Activated CD4-positive, CD25-positive, alpha-beta regulatory T cell treated with anti-CD3 and anti-CD28 coated beads, Interleukin-2, amount 50 U/mL, for 24 hours (primary cell): Measurements from ENCODE around the gene UBE2F.
A peak's percentile ranks its signal among the peaks of the same experiment; 100 is the strongest.
"Not testable (repeated sequence)": the region's sequence is repeated elsewhere in the genome, so short reads cannot be mapped to it uniquely, and the experiment has no call there.

Experiments
- ATAC-seq, 2 donors: fragments of 150-1000 bp; cut with Tn5 transposase; one replicate each; pipeline ENCODE4 v1.10.0; 2021; ENCODE audit warnings: mild to moderate bottlenecking in 1 of 2, moderate library complexity in 1 of 2

UBE2F gene

DNA sequence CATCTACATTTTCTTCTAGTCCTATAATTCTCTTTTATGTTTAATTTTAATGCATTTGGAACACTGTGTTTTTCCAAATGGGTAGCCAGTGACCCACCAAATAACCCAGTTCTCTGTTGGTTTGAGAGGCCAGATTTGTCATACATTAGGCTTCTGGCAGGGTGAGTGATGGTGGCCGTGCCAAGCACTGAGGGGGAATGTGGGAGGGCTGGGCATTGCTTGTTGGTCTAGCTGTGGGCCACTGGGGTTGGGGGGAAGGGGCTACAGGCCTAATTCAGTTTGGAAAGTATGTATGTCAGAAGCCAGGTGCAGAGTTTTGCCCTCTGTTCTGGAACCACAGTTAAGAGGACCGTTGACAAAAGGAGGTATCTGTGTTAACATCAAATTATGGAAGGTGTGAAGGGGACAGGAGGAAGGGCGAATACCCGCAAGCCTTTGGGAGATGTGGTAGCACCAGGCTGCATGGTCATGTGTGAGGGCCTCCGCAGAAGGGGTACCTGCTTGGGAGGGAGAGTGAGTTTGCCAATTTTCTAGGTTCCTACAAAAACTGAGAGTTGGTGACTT lies 55.9 kb downstream of the UBE2F start:
- no peak for ATAC-seq

DNA sequence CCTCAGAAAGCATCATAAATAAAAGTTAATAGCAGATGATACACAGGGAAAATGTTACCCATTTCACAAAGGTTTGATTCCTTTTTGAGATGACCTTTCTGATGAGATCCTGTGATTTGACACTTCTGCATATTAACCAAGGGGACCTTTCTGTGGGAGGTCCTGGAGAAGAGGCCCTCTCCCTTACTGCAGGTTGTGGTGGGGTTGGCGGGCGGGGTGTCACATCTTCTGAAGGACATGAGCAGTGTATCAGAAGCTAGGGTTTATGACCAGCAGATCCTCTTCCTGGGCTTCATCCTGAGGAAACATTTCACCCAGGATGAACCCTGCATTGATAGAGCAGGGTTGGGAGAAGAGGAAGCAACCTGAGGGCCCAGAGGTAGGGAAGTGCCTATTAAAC lies 56.8 kb downstream of the UBE2F start:
- ATAC-seq, result no peak

DNA sequence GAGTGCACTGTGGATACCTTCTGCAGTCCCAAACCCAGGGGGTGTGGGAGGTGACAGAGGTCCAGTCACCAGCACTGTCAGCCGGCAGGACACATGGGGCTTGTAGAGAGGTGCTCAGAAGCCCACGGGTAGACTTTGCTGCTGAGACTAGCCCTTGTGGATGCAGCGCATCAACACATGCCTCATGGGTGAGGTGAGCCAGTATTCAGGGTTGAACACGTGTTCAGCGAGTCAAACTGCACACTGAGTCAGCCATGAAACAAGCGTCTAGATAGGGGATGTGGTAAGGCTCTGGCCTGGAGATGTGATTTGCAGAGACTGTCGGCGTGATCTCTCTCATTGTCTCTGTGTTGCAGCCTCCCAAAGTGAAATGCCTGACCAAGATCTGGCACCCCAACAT lies 58.2 kb downstream of the UBE2F start:
- ATAC-seq, result peak; percentile 97 to 99

DNA sequence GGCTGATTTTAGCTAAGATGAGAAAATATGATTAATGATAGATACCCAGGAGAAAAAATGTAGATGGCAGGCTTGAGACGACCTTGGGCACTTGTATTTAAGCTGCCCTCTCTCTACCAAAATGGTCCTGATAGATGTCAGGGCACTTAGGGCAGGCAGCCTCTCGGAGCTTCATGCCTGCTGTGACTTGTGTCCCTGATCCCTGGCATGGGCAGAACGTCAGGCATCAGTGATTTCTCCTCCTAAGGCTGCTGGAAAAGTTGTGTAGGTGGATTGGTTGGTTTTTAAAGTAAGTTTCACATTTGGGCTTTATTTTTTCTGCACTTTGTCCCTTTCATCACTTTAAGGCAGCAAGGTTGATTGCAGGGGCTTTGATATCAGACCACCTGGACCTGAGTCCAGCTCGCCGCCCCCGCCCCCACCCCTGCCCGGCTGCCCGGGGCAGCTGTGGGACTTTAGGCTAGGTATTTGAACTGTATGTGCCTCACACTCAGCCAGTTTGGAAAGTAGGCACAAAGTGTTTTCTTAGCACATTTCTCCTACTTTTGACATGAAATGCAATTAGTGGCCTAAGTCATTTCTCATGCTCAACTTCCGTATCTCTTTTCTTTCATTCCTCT lies 59.0 kb downstream of the UBE2F start:
- ATAC-seq, result no peak

DNA sequence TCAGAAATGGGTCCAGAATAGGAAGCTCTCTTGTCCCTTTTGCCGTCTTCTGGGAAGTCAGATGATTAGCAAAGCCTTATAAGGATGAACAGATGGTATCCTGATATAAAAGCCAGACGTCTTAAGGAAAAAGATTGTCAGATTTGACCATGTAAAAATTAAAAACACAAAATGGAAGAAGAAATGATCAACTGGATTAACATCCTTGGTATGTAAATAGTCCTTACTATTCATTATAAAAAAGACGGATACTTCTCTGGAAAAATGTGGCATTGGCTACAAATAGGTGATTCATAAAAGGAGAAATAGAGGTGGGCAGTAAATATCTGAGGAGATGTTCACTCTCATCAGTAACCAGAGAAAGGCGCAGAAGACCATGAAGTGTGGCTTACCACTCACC lies 60.2 kb downstream of the UBE2F start:
- ATAC-seq, result no peak

DNA sequence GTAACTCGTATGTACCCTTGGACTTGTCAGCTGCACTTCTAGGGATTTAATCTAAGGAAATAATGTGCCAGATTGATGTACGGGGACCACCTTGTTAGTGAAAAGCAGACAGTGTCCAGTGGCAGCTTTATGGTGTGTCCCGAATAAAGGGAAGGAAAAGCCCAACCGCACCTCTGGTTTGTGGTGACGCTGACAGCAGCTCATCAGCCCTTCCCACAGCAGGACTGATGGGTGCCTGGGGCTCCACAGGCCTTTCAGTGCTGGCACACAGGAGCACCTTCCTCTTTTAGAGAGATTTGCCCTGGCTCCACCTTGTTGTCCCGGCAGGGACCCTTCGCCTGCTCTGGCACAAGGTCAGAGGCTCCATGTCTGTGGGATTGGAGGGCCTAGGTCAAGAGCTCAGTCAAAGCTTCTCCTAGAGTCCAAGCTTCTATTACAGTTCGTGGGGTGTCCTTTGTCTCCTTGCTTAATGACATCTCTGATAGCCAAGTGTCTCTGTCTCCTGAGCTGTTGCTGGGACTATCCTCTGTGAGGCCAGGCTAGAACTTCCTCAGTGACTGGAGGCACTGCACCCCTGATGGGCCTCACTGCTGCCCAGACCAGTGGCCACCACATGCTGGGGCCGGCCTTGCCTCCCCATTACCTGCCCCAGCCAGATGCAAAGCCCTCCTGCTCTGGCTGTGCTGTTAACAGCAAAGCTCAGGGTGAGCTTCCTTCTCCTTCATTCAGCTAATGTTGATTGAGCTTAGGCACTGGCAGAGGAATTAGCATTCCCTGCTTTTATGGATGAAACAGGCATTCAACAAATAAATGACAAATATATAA lies 61.0 kb downstream of the UBE2F start:
- no peak for ATAC-seq

DNA sequence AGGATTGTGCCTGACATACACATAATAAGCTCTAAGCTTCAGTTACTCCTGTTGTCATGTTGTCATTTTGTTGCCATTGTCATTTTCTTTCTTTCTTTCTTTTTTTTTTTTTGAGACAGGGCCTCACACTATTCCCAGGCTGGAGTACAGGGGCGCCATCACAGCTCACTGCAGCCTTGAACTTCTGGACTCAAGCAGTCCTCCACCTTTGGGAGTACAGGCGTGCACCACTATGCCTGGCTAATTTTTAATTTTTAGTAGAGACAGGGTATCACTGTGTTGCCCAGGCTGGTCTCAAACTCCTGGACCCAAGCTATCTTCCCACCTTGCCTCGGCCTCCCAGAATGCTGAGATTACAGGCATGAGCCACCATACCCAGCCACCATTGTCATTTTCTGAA lies 63.0 kb downstream of the UBE2F start:
- ATAC-seq, result no peak

DNA sequence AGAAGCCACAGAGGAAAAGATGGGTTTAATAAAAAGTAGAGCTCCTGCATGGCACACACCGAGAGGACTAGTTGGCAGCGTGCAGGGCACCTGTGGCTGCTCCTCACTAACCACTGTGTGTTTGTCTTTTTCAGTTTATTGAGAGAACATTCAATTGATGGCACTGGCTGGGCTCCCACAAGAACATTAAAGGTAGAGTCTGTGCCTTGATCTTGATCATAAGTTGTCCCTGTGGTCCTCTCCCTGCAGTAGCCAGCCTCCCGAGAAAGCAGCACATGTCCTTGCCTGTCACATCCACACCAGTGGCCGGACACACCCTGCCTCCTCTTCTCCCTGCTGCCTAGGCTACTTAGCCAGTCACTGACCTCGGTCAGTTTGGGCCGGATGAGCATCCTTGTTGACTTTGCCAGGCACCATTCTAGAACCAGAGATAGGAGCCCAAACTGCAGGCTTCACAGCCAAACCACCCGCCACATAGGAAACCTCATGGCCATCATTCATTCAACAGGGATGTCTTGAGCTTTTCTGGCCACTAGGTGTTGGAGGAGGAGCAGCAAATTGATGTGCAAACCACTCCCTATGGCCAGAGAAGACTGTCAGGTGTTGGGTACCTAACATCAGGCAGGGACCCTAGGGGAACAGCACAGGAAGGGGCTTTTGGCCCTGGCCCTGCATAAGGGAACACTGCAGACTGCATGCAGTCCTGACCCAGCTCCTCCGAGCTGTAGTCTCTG lies 63.8 kb downstream of the UBE2F start:
- no peak for ATAC-seq

DNA sequence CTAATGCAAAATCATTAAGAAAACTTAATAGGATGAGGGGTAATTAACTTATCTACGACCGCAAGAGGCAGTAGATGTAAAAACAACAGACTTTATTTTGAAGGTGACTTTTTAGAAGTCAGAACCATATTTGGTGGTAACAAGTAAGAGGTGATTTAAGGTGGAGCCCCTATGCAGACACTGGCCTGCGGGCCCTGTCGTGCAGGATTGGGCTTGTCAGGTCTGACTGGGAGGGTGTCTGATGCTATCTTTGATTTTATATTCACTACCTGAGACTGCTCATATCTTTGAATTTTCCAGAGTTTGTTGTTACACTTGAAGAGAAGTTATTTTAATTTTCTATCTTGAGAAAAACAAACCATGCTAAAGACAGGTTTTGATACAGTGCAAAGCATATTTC lies 64.9 kb downstream of the UBE2F start:
- ATAC-seq, result no peak

DNA sequence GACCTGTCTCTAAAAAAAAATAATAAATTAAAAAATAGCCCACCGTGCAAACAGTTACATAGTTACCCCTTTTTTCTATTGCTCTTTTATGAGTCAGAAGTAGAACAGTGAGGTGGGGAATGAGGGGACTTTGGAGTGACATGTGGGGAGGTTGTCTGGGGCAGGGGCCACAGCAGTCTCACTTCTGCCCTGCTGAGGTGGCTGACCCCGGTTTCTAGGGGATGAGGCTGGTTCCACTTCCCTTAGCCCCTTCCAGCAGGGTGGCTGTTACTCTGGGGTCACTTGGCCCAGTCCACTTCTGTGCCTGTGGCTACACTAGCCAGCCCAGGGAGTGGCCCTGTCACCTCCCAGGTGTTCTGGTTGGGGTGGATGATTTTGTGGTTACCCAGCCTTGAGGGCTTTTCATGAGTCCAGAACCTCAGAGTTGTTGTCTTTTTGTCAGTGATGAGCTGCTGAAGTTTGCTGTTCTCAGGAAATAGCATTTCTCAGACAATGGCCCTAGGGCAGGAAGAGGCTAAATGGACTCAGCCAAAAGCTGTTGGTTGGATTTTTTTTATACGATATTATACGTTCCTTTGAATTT lies 66.0 kb downstream of the UBE2F start:
- no peak for ATAC-seq

DNA sequence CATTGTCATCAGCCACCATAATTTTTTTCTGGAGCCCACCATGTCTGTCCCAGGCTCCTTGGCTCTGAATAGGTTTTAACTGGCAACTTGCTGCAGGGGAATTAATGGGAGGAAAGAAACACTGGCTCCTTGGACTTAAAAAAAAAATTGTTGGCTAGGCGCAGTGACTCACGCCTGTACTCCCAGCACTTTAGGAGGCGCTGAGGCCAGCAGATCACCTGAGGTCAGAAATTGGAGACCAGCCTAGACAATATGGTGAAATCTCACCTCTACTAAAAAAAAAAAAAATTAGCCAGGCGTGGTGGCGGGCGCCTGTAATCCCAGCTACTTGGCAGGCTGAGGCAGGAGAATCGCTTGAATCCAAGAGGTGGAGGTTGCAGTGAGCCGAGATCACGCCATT lies 67.2 kb downstream of the UBE2F start:
- ATAC-seq, result not testable (repeated sequence)

DNA sequence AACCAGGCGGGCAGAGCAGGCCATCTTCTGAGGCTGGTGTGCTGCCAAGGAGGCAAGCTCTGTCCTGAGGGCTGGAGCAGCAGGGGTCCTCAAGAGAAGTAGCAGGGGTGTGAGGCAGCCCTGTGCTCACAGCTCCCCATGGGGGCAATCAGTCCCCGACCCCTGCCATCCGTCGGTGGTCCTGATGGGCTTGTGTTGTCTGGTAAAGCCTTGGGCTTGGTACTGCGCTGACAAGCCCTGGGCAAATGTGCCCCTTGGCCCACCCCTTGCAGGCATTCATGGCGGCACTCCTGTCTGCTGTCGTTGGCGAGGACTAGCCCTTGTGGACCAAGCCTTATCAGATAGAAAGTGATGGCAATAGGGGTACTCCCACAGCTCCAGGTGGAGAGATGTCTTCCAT lies 71.4 kb downstream of the UBE2F start:
- ATAC-seq, result no peak

DNA sequence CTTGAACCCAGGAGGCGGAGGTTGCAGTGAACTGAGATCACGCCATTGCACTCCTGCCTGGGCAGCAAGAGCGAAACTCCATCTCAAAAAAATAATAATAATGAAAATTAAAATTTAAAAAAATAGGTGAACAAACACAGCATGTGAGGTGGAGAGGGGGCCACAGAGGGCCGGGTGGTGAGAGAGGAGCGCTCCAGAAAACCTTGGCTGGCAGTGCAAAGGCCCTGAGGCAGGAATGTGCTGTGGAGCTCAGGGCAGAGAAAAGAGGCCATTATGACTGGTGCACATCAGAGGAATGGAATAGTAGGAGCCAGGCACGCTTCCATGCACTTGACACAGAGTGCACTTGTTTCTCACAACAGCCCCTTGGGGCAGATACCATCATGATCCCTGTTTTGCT lies 72.3 kb downstream of the UBE2F start:
- ATAC-seq, result no peak

DNA sequence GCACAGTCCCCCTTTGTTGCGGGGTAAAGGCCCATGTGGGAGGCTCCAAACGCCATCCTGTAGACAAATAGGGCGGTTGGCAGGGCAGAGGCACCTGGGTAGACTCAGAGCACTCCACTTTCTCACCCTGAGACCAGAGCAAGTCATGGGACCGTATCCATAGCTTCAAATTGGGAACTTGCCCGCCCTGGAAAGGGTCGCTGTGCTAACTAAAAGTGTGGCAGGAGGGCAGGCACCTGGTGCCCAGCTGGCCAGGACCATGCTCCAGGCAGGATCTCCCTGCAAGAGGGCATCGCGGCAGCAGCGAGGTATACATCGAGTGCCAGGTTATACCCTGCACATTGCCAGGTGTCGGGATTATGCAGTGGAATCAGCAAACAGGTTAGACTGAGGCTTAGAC lies 73.2 kb downstream of the UBE2F start:
- no peak for ATAC-seq

DNA sequence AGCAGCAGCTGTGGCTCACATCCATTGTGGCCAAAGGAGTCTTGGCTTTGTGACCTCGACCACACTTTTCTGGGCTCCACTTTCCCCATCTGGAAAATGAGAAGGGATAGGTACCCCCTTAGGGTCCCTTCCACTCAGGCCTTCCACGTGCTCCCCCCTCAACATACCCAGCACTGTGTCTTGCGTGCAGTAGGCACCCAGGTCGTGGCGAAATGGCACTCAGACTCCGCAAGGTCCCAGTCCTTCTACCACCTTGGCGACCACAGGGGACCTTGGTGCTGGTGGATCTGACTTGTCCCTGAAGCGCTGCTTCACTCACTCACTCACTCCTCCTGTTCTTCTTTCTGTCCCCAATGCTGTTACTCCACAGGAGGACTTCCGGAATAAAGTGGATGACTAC lies 74.1 kb downstream of the UBE2F start:
- ATAC-seq, result no peak

DNA sequence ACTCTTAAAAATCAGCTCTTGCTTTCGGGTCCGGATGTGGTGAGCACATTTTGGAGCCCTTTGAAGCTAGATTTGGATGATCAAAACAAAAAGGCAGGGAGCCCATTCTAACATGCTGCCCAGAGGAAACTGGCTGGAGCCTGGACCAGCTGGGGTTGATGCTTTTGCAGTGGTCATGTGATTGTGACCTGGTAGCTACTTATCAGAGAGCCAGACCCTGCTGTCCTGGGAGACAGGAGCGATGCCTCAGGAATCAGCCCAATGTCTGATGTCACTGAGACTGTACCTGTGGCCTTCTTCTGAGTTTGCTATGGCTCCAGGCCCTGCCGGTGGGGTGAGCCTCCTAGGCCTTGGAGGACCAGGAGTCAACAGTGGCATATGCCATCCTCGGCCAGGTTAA lies 75.3 kb downstream of the UBE2F start:
- ATAC-seq, result no peak

DNA sequence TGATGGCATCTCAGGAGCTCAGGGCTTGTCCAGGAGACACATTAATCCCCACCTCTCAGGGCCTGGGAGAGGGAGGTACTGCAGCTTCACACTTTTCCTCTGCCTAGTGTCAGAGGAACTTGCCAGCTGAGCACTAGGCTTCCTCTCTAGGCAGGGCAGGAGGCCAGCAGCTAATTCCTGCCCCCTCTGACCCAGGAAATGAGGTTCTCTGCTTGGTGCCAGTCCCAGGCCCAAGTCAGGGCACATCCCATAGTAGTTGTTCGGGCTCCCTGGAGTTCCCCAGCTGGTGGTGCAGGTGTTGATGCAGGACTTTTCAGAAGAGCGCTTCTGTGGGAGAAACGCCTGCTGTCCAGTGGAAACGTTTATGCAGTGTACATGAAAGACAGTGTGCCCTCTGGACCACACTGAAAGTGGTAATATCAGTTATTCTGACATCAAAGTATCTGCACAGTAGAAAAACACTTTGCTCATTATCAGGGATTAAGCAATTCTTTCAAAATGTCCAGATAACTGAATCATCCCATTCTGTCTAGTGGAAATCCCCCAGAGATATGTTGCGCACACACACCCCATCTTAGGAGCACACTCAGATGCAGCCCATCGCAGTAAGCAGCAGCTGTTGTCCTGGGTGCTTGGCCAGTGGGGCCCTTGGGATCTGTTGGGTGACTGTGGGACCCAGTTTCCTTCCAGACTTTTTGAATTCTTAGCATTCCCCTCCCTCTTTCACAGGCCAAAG lies 76.2 kb downstream of the UBE2F start:
- ATAC-seq, result no peak

DNA sequence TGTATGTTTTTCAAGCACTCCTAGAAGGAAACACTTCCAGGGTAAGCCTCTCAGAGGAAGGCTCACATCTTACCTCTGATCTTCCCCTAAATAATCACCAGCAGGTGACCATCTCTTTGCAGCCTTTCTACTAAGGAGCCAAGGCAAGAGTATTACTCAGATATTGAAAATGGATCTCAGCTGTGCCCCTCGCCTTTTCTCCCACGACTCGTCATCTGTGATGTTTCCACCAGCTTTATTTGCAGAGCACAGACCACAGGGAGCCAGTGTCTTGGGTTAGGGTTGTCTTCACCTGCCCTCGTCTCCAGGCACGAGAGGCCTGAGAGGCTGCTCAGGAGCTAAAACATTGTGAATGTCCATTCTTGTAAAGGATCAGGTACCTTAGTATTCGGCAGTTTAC lies 77.0 kb downstream of the UBE2F start:
- no peak for ATAC-seq

DNA sequence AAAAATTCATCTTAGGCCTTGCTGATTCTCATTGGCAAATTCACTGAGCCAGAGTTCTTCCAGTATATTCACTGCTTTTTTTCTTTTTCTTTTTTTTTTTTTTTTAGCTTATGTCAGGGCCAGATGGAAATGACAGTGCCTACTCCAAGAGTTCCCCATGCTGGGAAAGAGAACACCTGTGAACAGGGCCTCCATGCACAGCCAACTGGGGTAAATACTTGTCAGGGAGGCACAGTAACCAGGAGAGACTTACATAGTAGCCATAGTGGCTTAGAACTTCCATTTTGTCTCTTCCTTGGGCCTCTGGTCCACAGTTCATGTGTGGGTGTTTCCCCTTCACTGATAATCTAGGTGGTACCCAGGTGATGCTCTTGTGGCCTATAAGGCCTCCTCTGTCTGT lies 78.8 kb downstream of the UBE2F start:
- ATAC-seq, result no peak

DNA sequence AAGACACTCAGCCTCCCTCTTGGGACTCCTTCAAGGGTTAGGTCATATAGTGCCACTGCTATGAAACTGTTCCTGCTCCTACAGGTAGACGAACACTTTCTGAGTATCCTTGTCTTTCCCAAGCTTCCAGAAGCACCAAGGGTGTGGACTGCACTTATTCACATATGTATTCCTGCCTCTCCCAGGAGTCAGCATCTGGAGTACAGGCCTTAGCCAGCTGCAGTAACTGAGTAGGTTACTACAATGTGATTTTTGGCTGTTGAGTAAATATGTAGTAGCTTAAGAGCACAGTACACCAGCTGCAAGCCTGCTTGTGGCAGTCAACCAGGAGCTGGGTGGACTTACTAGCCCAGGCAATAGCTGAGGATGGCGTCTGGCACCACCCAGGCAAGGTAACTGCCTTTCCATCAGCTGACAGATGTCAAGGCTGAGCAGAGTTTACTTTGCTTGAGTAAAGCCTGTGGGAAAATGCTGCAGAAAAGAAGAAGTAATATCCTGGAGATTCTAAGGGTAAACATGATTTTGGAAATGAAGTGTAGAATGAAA lies 80.0 kb downstream of the UBE2F start:
- ATAC-seq, result no peak

DNA sequence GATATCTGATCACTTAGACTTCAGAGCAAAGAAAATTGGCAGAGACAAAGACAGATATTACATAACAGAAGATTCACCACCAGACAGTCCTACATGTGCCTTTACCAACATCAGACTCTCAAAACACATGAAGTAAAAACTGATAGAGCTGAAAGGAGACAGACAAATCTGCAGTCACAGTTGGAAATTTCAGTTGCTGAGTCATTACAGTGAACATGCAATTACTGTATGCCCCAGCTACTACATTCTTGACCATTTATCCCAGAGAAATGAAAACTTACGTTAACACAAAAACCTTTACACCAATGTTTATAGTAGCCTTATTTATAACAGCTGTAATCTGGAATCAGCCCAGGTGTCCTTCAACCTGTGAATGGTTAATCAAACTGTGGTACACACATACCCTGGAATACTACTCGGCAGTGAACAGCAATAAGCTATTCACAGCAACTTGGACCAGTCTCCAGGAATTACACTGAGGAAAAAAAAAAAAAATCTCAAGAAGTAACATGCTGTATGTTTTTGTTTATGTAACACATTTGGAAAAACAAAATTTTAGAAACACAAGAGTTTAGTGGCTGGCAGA lies 86.5 kb downstream of the UBE2F start:
- ATAC-seq, result no peak

DNA sequence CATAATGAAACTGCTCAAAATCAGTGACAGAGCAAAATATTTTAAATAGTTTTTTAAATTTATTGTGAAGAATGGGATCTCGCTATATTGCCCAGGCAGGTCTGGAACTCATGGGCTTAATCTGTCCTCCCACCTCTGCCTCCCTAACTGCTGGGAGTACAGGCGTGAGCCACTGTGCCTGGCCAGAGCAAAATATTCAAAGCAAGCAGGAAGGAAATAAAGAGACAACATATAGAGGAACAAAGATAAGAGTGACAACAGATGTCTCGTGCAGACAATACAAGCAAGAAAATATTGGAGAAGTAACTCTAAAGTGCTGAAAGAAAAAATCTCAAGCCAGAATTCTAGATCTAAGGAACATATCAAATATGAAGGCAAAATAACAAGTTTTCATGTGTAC lies 89.0 kb downstream of the UBE2F start:
- no peak for ATAC-seq
